Measurements from ENCODE around the gene CCDC141.
A peak's percentile ranks its signal among the peaks of the same experiment; 100 is the strongest.

CCDC141 gene

DNA sequence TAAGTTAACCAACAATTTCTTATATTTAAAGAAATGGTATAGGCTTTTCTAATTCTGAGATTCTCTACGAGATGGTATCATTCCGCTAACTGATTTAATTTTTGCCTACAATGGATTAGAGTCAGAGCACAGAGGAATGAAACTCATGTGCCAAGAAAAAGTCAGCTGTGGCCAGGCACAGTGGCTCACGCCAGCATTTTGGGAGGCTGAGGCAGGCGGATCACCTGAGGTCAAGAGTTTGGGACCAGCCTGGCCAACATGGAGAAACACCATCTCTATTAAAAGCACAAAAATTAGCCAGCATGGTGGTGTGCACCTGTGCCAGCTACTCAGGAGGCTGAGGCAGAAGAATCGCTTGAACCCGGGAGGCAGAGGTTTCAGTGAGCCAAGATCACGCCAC lies 225.8 kb downstream of the CCDC141 start:
- H3K4me3 ChIP-seq = no peak overlapping the region
- no peak for DNase-seq (ENCODE audit: low spot score)
- no peak overlapping the region for H3K27ac ChIP-seq
- no peak for TF ChIP-seq CTCF (IDR thresholded peaks at IDR 0.05)

GRCh38 chr2:178819992-178820391 lies 229.9 kb downstream of the CCDC141 start:
- no peak for TF ChIP-seq CTCF (IDR thresholded peaks at IDR 0.05)
- Histone ChIP-seq H3K4me3 (peak overlapping the region; percentile 45), H3K27ac (peak overlapping the region; percentile 30 to 37)
- no peak for DNase-seq (ENCODE audit: low spot score)

DNA sequence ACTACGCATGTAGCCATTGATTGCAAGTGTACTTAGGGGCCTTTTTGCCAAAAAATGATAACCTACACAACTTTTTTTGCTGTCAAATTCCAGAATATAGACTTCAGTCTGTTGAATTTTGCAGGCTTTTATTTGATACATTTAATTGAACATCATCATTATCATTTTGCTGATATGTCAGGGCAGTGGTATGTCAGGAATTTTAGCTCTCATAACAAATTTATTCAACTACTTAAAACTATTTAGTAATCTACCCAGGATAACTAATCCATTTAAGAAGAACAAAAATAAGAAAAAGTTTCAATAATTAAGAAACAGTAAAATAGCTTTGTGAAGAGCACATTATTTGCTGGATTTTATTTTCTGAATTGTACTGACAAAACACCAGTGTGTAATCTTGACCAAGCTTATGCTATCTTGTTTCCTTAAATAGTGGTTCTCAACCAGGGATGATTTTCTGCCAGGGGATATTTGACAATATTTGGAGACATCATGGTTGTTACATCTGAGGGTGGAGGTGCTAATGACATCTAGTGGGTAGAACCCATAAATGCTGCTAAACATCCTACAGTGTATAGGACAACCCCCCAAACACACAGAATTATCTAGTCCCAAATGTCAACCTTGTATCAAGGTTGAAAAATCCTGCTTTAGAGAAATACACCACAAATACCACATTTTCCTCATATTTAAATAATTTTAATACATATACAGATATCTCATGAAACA lies 230.6 kb downstream of the CCDC141 start:
- peak overlapping the region in 1 of 2 donors; percentile 30 for H3K27ac ChIP-seq
- no peak for DNase-seq (ENCODE audit: low spot score)
- TF ChIP-seq CTCF (IDR thresholded peaks at IDR 0.05) = no peak
- no peak overlapping the region for H3K4me3 ChIP-seq

DNA sequence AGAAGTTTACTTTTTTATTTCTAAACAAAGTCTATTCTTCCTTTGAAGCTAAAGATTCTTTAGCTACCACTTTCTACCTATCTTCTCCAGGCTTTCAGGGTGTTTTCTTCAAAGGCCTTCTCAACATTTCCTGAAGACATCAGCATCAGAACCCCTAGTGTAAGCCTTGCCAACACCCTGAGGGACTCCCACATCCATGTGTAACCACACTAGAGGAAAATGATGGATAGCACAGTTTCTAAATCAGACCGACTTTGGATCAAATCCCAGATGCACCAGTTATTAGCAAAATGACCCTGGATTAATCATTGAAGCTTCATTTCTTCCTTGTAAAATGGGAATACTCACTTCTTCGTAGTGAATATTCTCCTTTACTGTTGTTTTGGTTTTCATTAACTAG lies 238.0 kb downstream of the CCDC141 start:
- peak overlapping the region in 1 of 2 donors; percentile 18 for H3K27ac ChIP-seq
- H3K4me3 ChIP-seq = no peak overlapping the region
- DNase-seq (ENCODE audit: low spot score) = no peak
- TF ChIP-seq CTCF (IDR thresholded peaks at IDR 0.05) = no peak

GRCh38 chr2:178811045-178811444 lies 238.9 kb downstream of the CCDC141 start:
- TF ChIP-seq CTCF (IDR thresholded peaks at IDR 0.05) = no peak
- Histone ChIP-seq H3K27ac (peak overlapping the region in 1 of 2 donors; percentile 18), H3K4me3 (no peak overlapping the region)
- no peak for DNase-seq (ENCODE audit: low spot score)

- no peak for DNase-seq (ENCODE audit: low spot score)
- Histone ChIP-seq H3K4me3 (no peak overlapping the region), H3K27ac (no peak overlapping the region)
- no peak for TF ChIP-seq CTCF (IDR thresholded peaks at IDR 0.05)
These were observed 239.5 kb downstream of the CCDC141 start for GRCh38 chr2:178810422-178810821.
